ENCODE data around the gene MAMLD1. TPM values are rescaled to one million over a fixed set of nuclear protein-coding genes. Genes with fewer than 3 reads are reported as not detected.

The MAMLD1 gene
- total RNA-seq, 2 donors from 2014 or later, result 3.4 to 5.6 TPM

- intact Hi-C loops (cut with DNase I), result no loop called here
- no peak for DNase-seq
- Histone ChIP-seq H3K4me1 (peaks cover 15% of the 10 kb centered on the region), H3K4me3 (no peak overlapping the region), H3K27ac (no peak overlapping the region), H3K36me3 (replicated peaks in 1 of 2; ENCODE audit: insufficient read depth in 1 of 2, low read depth in 2 of 2) (no peaks in the 10 kb centered on the region), H3K9me3 (no peaks in the 10 kb centered on the region), H3K27me3 (no peaks in the 10 kb centered on the region)
- 93% methylated on average over 3 of the region's 3 CpGs; no CpG with 5 or more reads in 1 of the 2 donors for WGBS, 2 donors
- TF ChIP-seq CTCF (IDR thresholded peaks at IDR 0.05) (no peak), POLR2A (IDR thresholded peaks at IDR 0.05) (no peak)
- no peak for ATAC-seq
Measured at GRCh38 chrX:150551963-150552362, 188.8 kb downstream of the MAMLD1 start.

- Histone ChIP-seq H3K36me3 (replicated peaks in 1 of 2; ENCODE audit: insufficient read depth in 1 of 2, low read depth in 2 of 2) (no peaks in the 10 kb centered on the region), H3K4me3 (no peak overlapping the region), H3K9me3 (no peaks in the 10 kb centered on the region), H3K27ac (no peak overlapping the region), H3K27me3 (no peaks in the 10 kb centered on the region), H3K4me1 (no peaks in the 10 kb centered on the region)
- DNase-seq (no peak), ATAC-seq (no peak)
- TF ChIP-seq POLR2A (IDR thresholded peaks at IDR 0.05) (no peak), CTCF (IDR thresholded peaks at IDR 0.05) (no peak)
- intact Hi-C loops (cut with DNase I), result no loop called here
- 44 to 61% methylated on average over 5 of the region's 7 CpGs for WGBS, 2 donors
Measured at GRCh38 chrX:150558424-150558823, 195.3 kb downstream of the MAMLD1 start.

Other genes with a start within 250 kb of the MAMLD1 start
- gene MTM1, start 205.3 kb downstream of the MAMLD1 start, total RNA-seq, result 1 to 10 TPM; 5.3 to 5.4 TPM

All from body of pancreas (tissue), 4 donors.